Lower leg skin (tissue), 3 donors: ENCODE results near the gene PLGRKT.
"Not testable (repeated sequence)": the region's sequence is repeated elsewhere in the genome, so short reads cannot be mapped to it uniquely, and the experiment has no call there.

Source experiments
- CTCF ChIP-seq, 3 donors: fragments of 450-650 bp; IDR thresholded peaks; one replicate each; pipeline ENCODE4 v1.5.1; 2016; ENCODE audit warnings: antibody characterized with exemption in 3 of 3, mild to moderate bottlenecking in 3 of 3, moderate library complexity in 2 of 3
- POLR2A ChIP-seq, 2 donors: fragments of 450-650 bp; IDR thresholded peaks; one replicate each; pipeline ENCODE4 v1.6.1; 2016 to 2017; ENCODE audit warnings: antibody characterized with exemption in 2 of 2, mild to moderate bottlenecking in 1 of 2, moderate library complexity in 1 of 2

- TF ChIP-seq POLR2A, CTCF (IDR thresholded peaks at IDR 0.05): not testable (repeated sequence)
Measured at GRCh38 chr9:5316406-5316805, 121.3 kb downstream of the PLGRKT start.
